RWPE2 (cell line): ENCODE data around the gene C4orf54.

ENCODE experiments used
- ATAC-seq: fragments of 200-7000 bp; cut with Tn5 transposase; 3 replicates; pipeline ENCODE4 v1.9.1; 2021; ENCODE audit warnings: low read depth
- DNase-seq: peaks from one replicate; pipeline ENCODE4 v3.0.0-alpha.2; 2020; ENCODE audit warnings: low spot score
- H3K27ac ChIP-seq: fragments of 450-650 bp; 2 replicates; pipeline ENCODE4 v1.5.1; 2017; ENCODE audit warnings: mild to moderate bottlenecking; ENCODE audit not compliant: poor library complexity, severe bottlenecking
- H3K27me3 ChIP-seq: fragments of 250-450 bp; sonication (Bioruptor Pico); 2 replicates; pipeline ENCODE4 v1.5.1; 2021; ENCODE audit warnings: mild to moderate bottlenecking, moderate library complexity; ENCODE audit not compliant: insufficient read depth, poor library complexity, severe bottlenecking
- H3K36me3 ChIP-seq: fragments of 250-450 bp; sonication (Bioruptor Pico); 2 replicates; pipeline ENCODE4 v1.5.1; 2020; ENCODE audit warnings: low read depth, mild to moderate bottlenecking, moderate library complexity
- H3K4me1 ChIP-seq: fragments of 250-450 bp; sonication (Bioruptor Pico); 2 replicates; pipeline ENCODE4 v1.5.1; 2021; ENCODE audit warnings: mild to moderate bottlenecking, moderate library complexity; ENCODE audit not compliant: insufficient read depth, poor library complexity, severe bottlenecking
- H3K4me3 ChIP-seq: fragments of 250-450 bp; sonication (Bioruptor Pico); 2 replicates; pipeline ENCODE4 v1.5.1; 2021; ENCODE audit warnings: mild to moderate bottlenecking, moderate library complexity; ENCODE audit not compliant: severe bottlenecking
- H3K9me3 ChIP-seq: fragments of 250-450 bp; sonication (Bioruptor Pico); 2 replicates; pipeline ENCODE4 v1.5.1; 2021; ENCODE audit warnings: mild to moderate bottlenecking, moderate library complexity; ENCODE audit not compliant: severe bottlenecking
- CTCF ChIP-seq: fragments of 450-650 bp; IDR thresholded peaks from one replicate; pipeline ENCODE4 v1.5.1; 2017; ENCODE audit warnings: mild to moderate bottlenecking, moderate library complexity; ENCODE audit not compliant: poor library complexity, severe bottlenecking

Gene C4orf54

GRCh38 chr4:99679976-99680375 is 22.3 kb upstream of the C4orf54 start:
- Histone ChIP-seq H3K9me3 (no peaks in the 10 kb centered on the region), H3K27me3 (no peaks in the 10 kb centered on the region), H3K4me3 (no peak overlapping the region)

DNA sequence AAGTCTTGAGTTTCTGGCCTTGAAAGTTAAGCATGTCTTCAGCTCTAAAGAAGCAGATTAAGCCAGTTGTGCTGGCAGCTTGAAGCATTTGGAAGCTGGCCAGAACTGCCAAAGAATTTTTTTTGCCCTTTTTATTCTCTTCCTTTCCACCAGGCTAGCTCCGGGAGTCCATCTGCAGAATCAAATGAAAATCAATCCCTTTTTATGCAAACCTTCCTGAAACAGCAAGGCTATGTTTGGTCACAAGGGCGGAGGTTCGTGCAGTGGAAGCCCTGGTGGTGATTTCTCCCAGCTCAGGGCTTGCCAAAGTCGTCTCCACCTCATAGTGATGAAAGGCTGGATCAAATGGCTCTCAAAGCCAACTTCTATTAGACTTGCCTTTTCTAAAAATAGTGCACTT is 21.6 kb upstream of the C4orf54 start:
- TF ChIP-seq CTCF: no peak

More at GRCh38 chr4:99679976-99680375, 22.3 kb upstream of the C4orf54 start:
- no peak for TF ChIP-seq CTCF
- no peak for ATAC-seq
- H3K27ac ChIP-seq: no peak overlapping the region
- no peaks in the 10 kb centered on the region for H3K4me1 ChIP-seq
- no peaks in the 10 kb centered on the region for H3K36me3 ChIP-seq
- DNase-seq: no peak

DNA sequence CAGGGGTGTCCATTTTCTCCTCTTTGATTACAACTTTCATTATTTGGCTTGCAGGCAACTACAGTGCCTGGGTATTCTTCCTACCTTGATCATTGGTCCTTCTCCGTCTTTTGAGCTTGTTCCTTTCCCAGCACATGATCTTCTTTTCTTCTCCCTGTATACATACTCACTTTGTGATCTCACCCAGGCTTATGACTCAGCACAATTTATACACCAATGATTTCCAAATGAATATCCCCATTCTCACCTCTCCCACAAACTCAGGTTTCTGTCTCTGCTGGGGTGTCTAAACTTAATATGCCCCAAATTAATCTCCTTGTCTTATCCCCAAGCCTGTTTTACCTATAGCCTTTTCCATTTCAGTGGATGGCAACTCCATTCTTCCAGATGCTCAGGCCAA is 19.5 kb upstream of the C4orf54 start:
- H3K9me3 ChIP-seq: peaks cover 8% of the 10 kb centered on the region
- no peaks in the 10 kb centered on the region for H3K36me3 ChIP-seq
- TF ChIP-seq CTCF: no peak
- H3K27me3 ChIP-seq: no peaks in the 10 kb centered on the region
- ATAC-seq (no peak), DNase-seq (no peak)
- no peak overlapping the region for H3K27ac ChIP-seq
- no peak overlapping the region for H3K4me3 ChIP-seq
- H3K4me1 ChIP-seq: no peaks in the 10 kb centered on the region

More for the DNA sequence above, 21.6 kb upstream of the C4orf54 start:
- DNase-seq (no peak), ATAC-seq (no peak)
- Histone ChIP-seq H3K9me3 (no peaks in the 10 kb centered on the region), H3K4me3 (no peak overlapping the region), H3K36me3 (no peaks in the 10 kb centered on the region), H3K4me1 (no peaks in the 10 kb centered on the region), H3K27ac (no peak overlapping the region), H3K27me3 (no peaks in the 10 kb centered on the region)

- H3K27me3 ChIP-seq: no peaks in the 10 kb centered on the region
- H3K36me3 ChIP-seq: no peaks in the 10 kb centered on the region
- H3K4me1 ChIP-seq: no peaks in the 10 kb centered on the region
- peaks cover 8% of the 10 kb centered on the region for H3K9me3 ChIP-seq
- TF ChIP-seq CTCF: no peak
- H3K4me3 ChIP-seq: no peak overlapping the region
- no peak for ATAC-seq
- DNase-seq: no peak
- no peak overlapping the region for H3K27ac ChIP-seq
These were observed 12.9 kb upstream of the C4orf54 start for GRCh38 chr4:99670409-99671073.

DNA sequence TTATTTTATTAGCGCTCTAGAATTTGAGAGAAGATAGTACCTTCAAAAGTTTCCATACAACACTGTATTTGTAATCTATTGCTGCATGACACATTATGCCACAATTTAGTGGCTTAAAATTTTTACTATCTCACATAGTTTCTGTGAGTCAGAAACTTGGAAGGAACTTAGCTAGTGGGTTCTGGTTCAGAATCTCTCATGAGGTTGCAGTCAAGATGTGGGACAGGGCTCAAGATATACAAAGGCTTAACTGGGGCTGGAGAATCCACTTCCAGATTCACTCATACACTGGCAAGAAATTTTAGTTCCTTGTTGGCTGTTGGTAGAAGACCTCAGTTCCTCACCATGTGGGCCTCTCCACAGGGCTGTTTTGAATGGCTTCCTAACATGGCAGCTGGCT is 11.5 kb upstream of the C4orf54 start:
- no peak overlapping the region for H3K4me3 ChIP-seq
- TF ChIP-seq CTCF: no peak
- no peaks in the 10 kb centered on the region for H3K4me1 ChIP-seq
- no peaks in the 10 kb centered on the region for H3K36me3 ChIP-seq
- no peak for ATAC-seq
- H3K9me3 ChIP-seq: peaks cover 8% of the 10 kb centered on the region
- no peaks in the 10 kb centered on the region for H3K27me3 ChIP-seq
- DNase-seq: no peak
- H3K27ac ChIP-seq: no peak overlapping the region
